ENCODE results near the gene TRPV4. TPM values are rescaled to one million over a fixed set of nuclear protein-coding genes. Genes with fewer than 3 reads are reported as not detected.

Gene TRPV4
- total RNA-seq, 2 donors from 2014 or later = 5.2 to 6.3 TPM

DNA sequence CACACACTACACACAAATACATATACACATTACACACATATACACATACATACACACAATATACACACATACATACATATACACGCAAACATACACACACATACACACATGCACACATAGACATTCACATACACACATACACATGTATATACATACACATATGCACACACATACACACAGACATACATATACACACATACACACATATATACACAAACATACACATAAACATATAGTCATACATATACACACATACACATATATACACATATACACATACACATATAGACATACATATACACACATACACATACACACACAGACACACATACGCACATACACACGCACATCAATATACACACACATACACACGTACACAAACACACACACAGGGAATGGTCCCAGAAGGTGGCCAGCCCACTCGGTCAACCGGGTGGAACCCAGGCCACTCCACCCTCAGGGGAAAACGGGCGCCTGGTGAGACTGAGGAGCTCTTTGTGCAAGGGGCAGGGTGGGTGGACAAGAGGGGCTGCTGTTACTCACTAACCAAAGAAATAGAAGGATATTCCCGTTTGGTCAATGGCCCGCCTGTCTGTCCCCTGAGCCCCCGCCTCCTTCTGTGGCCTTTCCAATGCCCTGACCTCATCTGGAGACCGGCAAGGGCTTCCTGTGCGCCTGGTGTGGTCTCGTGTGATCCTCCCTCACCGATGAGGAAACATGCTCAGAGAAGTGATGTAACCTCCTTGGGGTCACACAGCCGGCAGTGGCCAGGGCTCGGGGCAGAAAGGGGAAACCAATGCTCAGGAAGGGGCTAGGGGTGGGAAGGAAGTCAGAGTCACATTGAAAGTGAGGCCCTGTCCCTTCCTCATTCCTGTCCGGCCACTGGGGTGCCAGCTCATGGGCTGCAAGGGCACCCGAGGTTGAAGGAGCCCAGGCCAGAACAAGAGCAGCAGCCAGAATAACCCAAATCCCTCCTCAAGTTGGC lies 5.3 kb downstream of the TRPV4 start:
- intact Hi-C loops (cut with DNase I) = no loop called here
- no peak for ATAC-seq
- Histone ChIP-seq H3K27me3 (no peaks in the 10 kb centered on the region), H3K4me1 (peaks cover 44% of the 10 kb centered on the region), H3K4me3 (no peak overlapping the region), H3K36me3 (replicated peaks in 1 of 2; ENCODE audit: insufficient read depth in 1 of 2, low read depth in 2 of 2) (no peaks in the 10 kb centered on the region), H3K9me3 (no peaks in the 10 kb centered on the region), H3K27ac (peak overlapping the region in 2 of 4 donors; percentile 27 to 60)
- TF ChIP-seq, protein P1, sequence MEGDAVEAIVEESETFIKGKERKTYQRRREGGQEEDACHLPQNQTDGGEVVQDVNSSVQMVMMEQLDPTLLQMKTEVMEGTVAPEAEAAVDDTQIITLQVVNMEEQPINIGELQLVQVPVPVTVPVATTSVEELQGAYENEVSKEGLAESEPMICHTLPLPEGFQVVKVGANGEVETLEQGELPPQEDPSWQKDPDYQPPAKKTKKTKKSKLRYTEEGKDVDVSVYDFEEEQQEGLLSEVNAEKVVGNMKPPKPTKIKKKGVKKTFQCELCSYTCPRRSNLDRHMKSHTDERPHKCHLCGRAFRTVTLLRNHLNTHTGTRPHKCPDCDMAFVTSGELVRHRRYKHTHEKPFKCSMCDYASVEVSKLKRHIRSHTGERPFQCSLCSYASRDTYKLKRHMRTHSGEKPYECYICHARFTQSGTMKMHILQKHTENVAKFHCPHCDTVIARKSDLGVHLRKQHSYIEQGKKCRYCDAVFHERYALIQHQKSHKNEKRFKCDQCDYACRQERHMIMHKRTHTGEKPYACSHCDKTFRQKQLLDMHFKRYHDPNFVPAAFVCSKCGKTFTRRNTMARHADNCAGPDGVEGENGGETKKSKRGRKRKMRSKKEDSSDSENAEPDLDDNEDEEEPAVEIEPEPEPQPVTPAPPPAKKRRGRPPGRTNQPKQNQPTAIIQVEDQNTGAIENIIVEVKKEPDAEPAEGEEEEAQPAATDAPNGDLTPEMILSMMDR (IDR thresholded peaks at IDR 0.05) = no peak
- no peak for TF ChIP-seq POLR2A (IDR thresholded peaks at IDR 0.05)
- peak in 3 of 4 donors; percentile 18 to 75 (median 19) for DNase-seq
- WGBS, 2 donors = 62 to 75% methylated on average over 16 to 19 of the region's 19 CpGs

DNA sequence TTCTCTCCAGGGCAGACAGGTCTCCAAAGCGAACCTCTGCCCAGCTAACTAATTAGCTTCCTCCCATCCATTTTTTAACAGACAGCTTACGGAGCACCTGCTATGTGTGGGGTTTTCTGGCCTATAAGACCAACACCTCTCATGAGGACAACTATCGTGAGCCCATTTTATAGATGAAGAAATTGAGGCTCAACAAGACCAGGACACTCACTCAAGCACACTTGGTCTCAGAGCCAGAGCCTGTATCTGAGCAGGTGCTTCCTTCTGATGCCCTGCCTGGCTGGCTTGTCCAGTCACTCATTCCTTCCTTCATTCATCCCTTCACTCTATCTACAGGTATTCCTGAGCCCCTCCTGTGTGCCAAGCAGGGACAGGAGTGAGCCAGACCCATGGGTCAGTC lies 6.1 kb downstream of the TRPV4 start:
- H3K4me3 ChIP-seq = no peak overlapping the region
- TF ChIP-seq, protein P1 (IDR thresholded peaks at IDR 0.05) = no peak
- TF ChIP-seq POLR2A (IDR thresholded peaks at IDR 0.05) = no peak
- ATAC-seq (no peak), DNase-seq (no peak)
- intact Hi-C loops (cut with DNase I) = no loop called here
- H3K9me3 ChIP-seq = no peaks in the 10 kb centered on the region
- H3K27me3 ChIP-seq = no peaks in the 10 kb centered on the region
- H3K27ac ChIP-seq = no peak overlapping the region
- 85 to 92% methylated on average over 3 of the region's 3 CpGs for WGBS, 2 donors
- H3K36me3 ChIP-seq (replicated peaks in 1 of 2; ENCODE audit: insufficient read depth in 1 of 2, low read depth in 2 of 2) = no peaks in the 10 kb centered on the region
- peaks cover 46% of the 10 kb centered on the region for H3K4me1 ChIP-seq

DNA sequence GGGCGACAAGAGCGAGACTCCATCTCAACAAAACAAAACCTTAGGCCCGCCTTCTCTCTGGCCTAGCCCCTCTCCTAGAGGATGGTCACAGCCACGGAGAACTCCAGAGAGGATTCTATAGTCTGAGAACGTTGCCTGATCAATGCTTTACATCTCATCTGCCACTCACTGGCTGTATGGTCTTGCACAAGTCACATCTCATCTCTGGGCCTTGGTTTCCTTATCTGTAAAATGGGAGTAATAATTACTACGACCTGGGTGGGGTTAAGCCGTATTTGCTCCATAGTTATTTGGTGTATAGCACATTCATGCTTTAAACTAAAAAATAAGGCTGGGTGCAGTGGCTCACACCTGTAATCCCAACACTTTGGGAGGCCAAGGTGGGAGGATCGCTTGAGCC lies 8.5 kb downstream of the TRPV4 start:
- no peaks in the 10 kb centered on the region for H3K9me3 ChIP-seq
- no peak for TF ChIP-seq POLR2A (IDR thresholded peaks at IDR 0.05)
- TF ChIP-seq, protein P1 (IDR thresholded peaks at IDR 0.05) = no peak
- no peak overlapping the region for H3K27ac ChIP-seq
- intact Hi-C loops (cut with DNase I) = no loop called here
- ATAC-seq (no peak), DNase-seq (no peak)
- peaks cover 28% of the 10 kb centered on the region for H3K4me1 ChIP-seq
- H3K36me3 ChIP-seq (replicated peaks in 1 of 2; ENCODE audit: insufficient read depth in 1 of 2, low read depth in 2 of 2) = no peaks in the 10 kb centered on the region
- no peaks in the 10 kb centered on the region for H3K27me3 ChIP-seq
- no peak overlapping the region for H3K4me3 ChIP-seq
- 82 to 88% methylated on average over 8 of the region's 8 CpGs for WGBS, 2 donors

DNA sequence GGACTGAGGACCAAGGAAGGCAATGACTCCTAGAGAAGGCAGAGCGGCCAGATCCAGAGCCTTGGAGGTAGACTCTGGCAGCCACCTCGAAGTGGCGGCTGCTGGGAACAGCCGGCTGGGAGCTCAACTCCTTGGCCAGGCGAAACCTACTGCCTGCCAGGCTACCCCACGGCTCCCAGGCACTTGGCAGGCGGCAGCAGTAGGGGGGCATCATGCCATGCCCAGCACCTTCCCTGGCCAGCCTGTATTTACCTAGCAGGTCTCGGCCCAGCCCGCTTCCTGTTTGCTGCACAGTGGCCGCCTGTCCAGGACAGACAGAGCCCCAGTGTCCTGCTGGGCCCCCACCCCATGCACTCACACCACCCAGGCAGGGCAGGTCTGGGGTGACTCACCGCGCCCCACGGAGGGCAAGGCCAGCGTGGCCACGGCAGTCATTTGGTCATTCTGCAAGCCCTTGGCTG lies 10.2 kb downstream of the TRPV4 start:
- Histone ChIP-seq H3K4me3 (no peak overlapping the region), H3K27ac (peak overlapping the region; percentile 64 to 80 (median 76)), H3K36me3 (replicated peaks in 1 of 2; ENCODE audit: insufficient read depth in 1 of 2, low read depth in 2 of 2) (no peaks in the 10 kb centered on the region), H3K9me3 (no peaks in the 10 kb centered on the region), H3K27me3 (no peaks in the 10 kb centered on the region), H3K4me1 (peaks cover 22% of the 10 kb centered on the region)
- peak in 1 of 3 donors; percentile 41 for TF ChIP-seq POLR2A (IDR thresholded peaks at IDR 0.05)
- TF ChIP-seq, protein P1 (IDR thresholded peaks at IDR 0.05) = peak in 1 of 7 experiments; percentile 13
- 2 to 16% methylated on average over 5 to 15 of the region's 15 CpGs for WGBS, 2 donors
- peak; percentile 92 for ATAC-seq
- DNase-seq = peak; percentile 79 to 95 (median 89)
- intact Hi-C loops (cut with DNase I) = no loop called here

Measured in body of pancreas (tissue), 4 donors.